GM12891 (cell line): Measurements from ENCODE around the gene ZEB1.

Experiments used
- POLR2AphosphoS5 ChIP-seq: IDR thresholded peaks from 2 replicates; pipeline ENCODE4 v1.6.1; 2011; ENCODE audit warnings: low read depth, low read length, control low read depth
- TAF1 ChIP-seq: IDR thresholded peaks from 2 replicates; pipeline ENCODE4 v1.6.1; 2011; ENCODE audit warnings: low read depth, low read length, control low read depth

- no peak for TF ChIP-seq TAF1
- no peak for TF ChIP-seq POLR2AphosphoS5
Observed at GRCh38 chr10:31322647-31323046, 3.6 kb downstream of the ZEB1 start.
